ENCODE data around the gene TFAP2E.

The TFAP2E gene

DNA sequence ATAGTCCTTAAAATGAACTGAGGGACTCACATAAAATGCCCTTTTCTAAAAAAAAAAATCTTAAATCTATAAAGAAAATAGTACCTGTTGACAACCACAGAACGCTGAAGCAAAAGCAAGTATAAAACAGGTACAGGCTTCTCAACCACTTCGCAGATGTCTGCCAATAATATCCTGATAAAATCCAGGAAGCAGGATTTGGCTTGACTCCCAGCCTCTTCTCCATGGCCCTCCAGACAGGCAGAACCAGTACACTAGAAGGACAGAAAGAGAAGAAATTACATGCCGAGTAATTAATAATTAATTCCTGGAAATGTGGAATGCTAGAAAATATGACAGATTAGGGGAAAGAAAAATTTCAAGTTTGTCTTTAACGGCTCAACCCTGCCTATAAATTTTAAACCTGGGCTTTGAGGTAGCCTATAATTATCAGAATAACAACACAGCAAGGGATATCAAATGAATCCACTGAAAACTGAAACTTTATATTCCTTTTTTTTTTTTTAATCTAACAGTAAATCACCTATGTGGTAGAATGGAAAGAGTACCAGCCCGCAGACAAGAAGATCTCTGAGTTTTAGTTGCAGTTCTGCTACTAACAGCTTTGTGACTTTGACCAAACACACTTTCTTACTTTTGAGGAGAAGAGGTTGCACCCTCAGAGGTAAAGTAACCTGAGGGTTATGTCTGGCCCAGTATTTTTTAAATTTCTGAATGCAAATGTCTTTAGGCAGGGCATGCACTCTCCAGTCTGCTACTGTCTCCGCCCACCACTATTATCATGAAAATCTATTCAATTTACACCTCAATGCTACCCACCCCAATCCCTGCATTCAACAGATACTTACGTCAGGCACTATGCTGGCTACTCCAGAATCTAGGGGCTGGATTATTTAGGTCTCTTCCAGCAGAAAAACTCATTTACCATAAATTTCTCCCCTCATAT, 18.6 kb upstream of the TFAP2E start:
- Mint-ChIP-seq H3K27me3 (no peaks in the 10 kb centered on the region), H3K4me3 (no peak overlapping the region), H3K9me3 (no peaks in the 10 kb centered on the region), H3K27ac (no peak overlapping the region), H3K4me1 (peaks cover 50% of the 10 kb centered on the region), H3K36me3 (peaks cover 17% of the 10 kb centered on the region)
- ATAC-seq = no peak

- no peaks in the 10 kb centered on the region for H3K9me3 Mint-ChIP-seq
- H3K27ac Mint-ChIP-seq = no peak overlapping the region
- H3K36me3 Mint-ChIP-seq = peaks cover 17% of the 10 kb centered on the region
- ATAC-seq = no peak
- peaks cover 52% of the 10 kb centered on the region for H3K4me1 Mint-ChIP-seq
- no peak overlapping the region for H3K4me3 Mint-ChIP-seq
- no peaks in the 10 kb centered on the region for H3K27me3 Mint-ChIP-seq
Observed at GRCh38 chr1:35555212-35555584, 17.9 kb upstream of the TFAP2E start.

- peak overlapping the region; percentile 100 for H3K27ac Mint-ChIP-seq
- peak overlapping the region; percentile 99 for H3K4me3 Mint-ChIP-seq
- no peaks in the 10 kb centered on the region for H3K27me3 Mint-ChIP-seq
- no peak for ATAC-seq
- peaks cover 17% of the 10 kb centered on the region for H3K36me3 Mint-ChIP-seq
- peaks cover 55% of the 10 kb centered on the region for H3K4me1 Mint-ChIP-seq
- H3K9me3 Mint-ChIP-seq = no peaks in the 10 kb centered on the region
Observed at GRCh38 chr1:35555601-35556477, 17.3 kb upstream of the TFAP2E start.

DNA sequence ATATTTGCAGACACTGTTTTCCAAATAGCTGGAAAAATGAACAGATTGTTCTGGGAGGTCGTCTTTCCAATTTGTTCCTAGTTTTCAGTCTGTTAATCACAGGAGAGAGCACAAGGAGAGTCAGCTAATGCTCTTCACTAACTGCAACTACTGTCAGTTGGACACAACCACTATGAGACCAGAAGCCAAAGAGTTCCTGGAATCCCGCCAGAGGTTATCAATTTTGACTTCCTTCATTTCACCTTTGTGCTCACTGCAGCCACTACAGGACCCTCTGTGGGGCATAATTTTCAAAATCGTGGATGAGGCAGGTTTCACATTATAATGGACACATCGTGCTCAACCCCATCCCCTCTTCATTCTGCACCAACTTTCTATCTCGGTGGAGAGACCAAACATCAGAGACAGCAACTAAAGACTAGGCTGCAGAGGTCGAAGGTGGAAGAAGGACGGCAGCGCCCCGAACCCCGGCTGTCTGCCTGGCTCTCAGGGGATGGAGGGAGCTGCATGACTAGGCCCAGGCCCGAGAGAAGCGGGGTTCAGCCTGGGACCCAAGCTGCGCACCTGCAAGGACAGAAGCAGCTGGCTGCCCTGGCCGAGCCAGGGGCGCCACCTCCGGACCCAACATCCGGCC, 16.5 kb upstream of the TFAP2E start:
- ATAC-seq = no peak
- H3K4me1 Mint-ChIP-seq = peaks cover 62% of the 10 kb centered on the region

DNA sequence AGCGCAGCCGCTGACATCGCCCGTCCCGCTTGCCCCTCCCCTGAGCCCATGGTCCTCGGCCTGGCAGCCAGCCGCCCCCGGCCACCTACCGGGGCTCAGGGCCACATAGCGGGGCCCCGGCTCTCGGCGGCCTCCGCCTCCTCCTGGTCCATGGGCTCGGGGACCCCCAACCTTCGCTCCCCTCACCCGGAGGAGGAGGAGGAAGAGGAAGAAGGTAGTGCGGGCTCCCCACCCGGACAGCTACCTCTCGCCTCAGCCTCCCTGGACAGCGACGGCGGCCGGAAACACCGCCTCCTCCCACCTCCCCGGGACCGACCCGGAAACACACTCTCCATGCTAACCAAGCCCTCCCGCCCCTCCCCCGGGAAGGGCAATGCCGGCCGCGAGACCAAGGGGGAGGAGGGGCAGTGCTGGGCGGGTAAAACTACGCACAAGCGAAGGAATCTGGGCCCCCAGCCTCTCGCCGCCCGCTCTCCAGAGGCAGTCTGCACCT, 15.9 kb upstream of the TFAP2E start, which contains the start of gene KIAA0319L:
Gene KIAA0319L, minus strand, starts transcription at position 286 of the 493 bp plus-strand sequence. CDS start 2,912 bp downstream, outside the sequence.
- no peaks in the 10 kb centered on the region for H3K9me3 Mint-ChIP-seq
- H3K4me1 Mint-ChIP-seq = peaks cover 63% of the 10 kb centered on the region
- peak within 1 kb of the TSS; percentile 100 for H3K27ac Mint-ChIP-seq
- H3K27me3 Mint-ChIP-seq = no peaks in the 10 kb centered on the region
- peaks cover 11% of the 10 kb centered on the region for H3K36me3 Mint-ChIP-seq
- peak within 1 kb of the TSS; percentile 99 for H3K4me3 Mint-ChIP-seq
- ATAC-seq = peak; percentile 88

More for the DNA sequence above, 16.5 kb upstream of the TFAP2E start:
- H3K4me3 Mint-ChIP-seq = peak overlapping the region; percentile 99
- H3K9me3 Mint-ChIP-seq = no peaks in the 10 kb centered on the region
- H3K36me3 Mint-ChIP-seq = peaks cover 16% of the 10 kb centered on the region
- peak overlapping the region; percentile 100 for H3K27ac Mint-ChIP-seq
- no peaks in the 10 kb centered on the region for H3K27me3 Mint-ChIP-seq

GRCh38 chr1:35557611-35558373, 15.3 kb upstream of the TFAP2E start, which contains the start of gene NCDN:
Gene NCDN, plus strand, starts transcription at chr1:35557799. Its CDS starts 392 bp downstream, at chr1:35558191.
- peak within 1 kb of the TSS; percentile 99 for H3K4me3 Mint-ChIP-seq
- H3K9me3 Mint-ChIP-seq = no peaks in the 10 kb centered on the region
- H3K27me3 Mint-ChIP-seq = no peaks in the 10 kb centered on the region
- peak within 1 kb of the TSS; percentile 100 for H3K27ac Mint-ChIP-seq
- peak; percentile 97 for ATAC-seq
- H3K36me3 Mint-ChIP-seq = peaks cover 5% of the 10 kb centered on the region
- peaks cover 64% of the 10 kb centered on the region for H3K4me1 Mint-ChIP-seq

- Mint-ChIP-seq H3K27ac (peak overlapping the region; percentile 100), H3K4me3 (peak overlapping the region; percentile 99), H3K9me3 (no peaks in the 10 kb centered on the region), H3K4me1 (peaks cover 59% of the 10 kb centered on the region), H3K36me3 (peaks cover under 1% of the 10 kb centered on the region), H3K27me3 (no peaks in the 10 kb centered on the region)
- no peak for ATAC-seq
Observed at GRCh38 chr1:35558374-35559316, 14.5 kb upstream of the TFAP2E start.

GRCh38 chr1:35559317-35559944, 13.7 kb upstream of the TFAP2E start:
- H3K36me3 Mint-ChIP-seq = peaks cover 5% of the 10 kb centered on the region

GRCh38 chr1:35560256-35561225, 12.6 kb upstream of the TFAP2E start:
- Mint-ChIP-seq H3K4me1 (peaks cover 58% of the 10 kb centered on the region), H3K4me3 (no peak overlapping the region), H3K27ac (no peak overlapping the region), H3K9me3 (no peaks in the 10 kb centered on the region), H3K27me3 (no peaks in the 10 kb centered on the region), H3K36me3 (peaks cover 10% of the 10 kb centered on the region)
- ATAC-seq = no peak

More at GRCh38 chr1:35559317-35559944, 13.7 kb upstream of the TFAP2E start:
- Mint-ChIP-seq H3K27ac (peak overlapping the region; percentile 28), H3K4me3 (no peak overlapping the region), H3K9me3 (no peaks in the 10 kb centered on the region), H3K4me1 (peaks cover 62% of the 10 kb centered on the region), H3K27me3 (no peaks in the 10 kb centered on the region)
- ATAC-seq = no peak

GRCh38 chr1:35561297-35561971, 11.7 kb upstream of the TFAP2E start:
- Mint-ChIP-seq H3K36me3 (peaks cover 12% of the 10 kb centered on the region), H3K4me1 (peaks cover 49% of the 10 kb centered on the region), H3K9me3 (no peaks in the 10 kb centered on the region), H3K27ac (no peak overlapping the region), H3K27me3 (no peaks in the 10 kb centered on the region), H3K4me3 (no peak overlapping the region)
- no peak for ATAC-seq

DNA sequence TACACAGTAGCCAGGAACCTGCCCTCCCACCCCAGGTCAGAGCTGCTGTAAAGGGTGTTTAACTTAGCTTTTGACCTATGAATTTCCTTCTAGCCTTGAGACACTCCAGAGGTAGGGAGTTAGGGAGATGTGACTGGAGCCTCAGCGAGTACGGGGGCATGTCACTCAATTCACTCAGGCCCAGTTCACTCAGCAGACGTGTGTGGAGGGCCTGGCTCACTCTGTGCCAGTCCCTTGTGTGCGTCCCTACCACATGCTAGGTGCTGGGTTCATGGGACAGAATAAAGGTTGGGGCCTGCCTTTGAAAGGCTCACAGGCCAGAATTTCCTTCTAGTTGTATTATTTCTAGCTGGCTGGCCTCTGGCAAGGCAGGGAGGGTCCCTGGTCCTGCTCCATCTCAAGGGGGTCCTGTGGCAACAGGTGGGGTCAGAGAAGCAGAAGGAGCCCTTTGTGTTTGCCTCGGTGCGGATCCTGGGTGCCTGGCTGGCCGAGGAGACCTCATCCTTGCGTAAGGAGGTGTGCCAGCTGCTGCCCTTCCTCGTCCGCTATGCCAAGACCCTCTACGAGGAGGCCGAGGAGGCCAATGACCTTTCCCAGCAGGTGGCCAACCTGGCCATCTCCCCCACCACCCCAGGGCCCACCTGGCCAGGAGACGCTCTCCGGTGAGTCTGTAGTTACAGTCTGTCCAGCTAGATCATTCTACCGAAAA, 11.0 kb upstream of the TFAP2E start:
- no peak overlapping the region for H3K4me3 Mint-ChIP-seq
- no peaks in the 10 kb centered on the region for H3K27me3 Mint-ChIP-seq
- peaks cover 19% of the 10 kb centered on the region for H3K36me3 Mint-ChIP-seq
- H3K9me3 Mint-ChIP-seq = no peaks in the 10 kb centered on the region
- no peak for ATAC-seq
- peaks cover 45% of the 10 kb centered on the region for H3K4me1 Mint-ChIP-seq
- H3K27ac Mint-ChIP-seq = no peak overlapping the region

All from stimulated activated memory B cell treated with anti-CD40 and anti-IgM and Interleukin-4, amounts not matched to agents 10 μg/mL and 1 μg/mL and 100 μg/mL, for 72 hours (primary cell).